ENCODE results near the gene SLC35F6. TPM values are rescaled to one million over a fixed set of nuclear protein-coding genes. Genes with fewer than 3 reads are reported as not detected.

The SLC35F6 gene
- polyA plus RNA-seq, 2 of the 4 experiments (the other 2 are of a cell fraction): 41.3 to 46.9 TPM

GRCh38 chr2:26722911-26723310 is 41.2 kb upstream of the SLC35F6 start:
- POLR2A ChIA-PET: no interaction called here
- Histone ChIP-seq H3K4me1 (peaks cover 85% of the 10 kb centered on the region), H3K4me2 (peak overlapping the region; percentile 78), H3K4me3 (no peak overlapping the region), H3K9me3 (no peaks in the 10 kb centered on the region), H3K27ac (peak overlapping the region; percentile 94)
- CTCF ChIA-PET: interaction anchor here (0.6 to 5.0 kb wide), 5 partner anchors 11 to 117 kb away, joined by 3 to 47 read pairs (median 14); no protein-coding TSS in a partner anchor
- DNase-seq (ENCODE audit: low read depth in 1 of 2, low spot score in 1 of 2) (no peak), FAIRE-seq (no peak), ATAC-seq (no peak)
- TF ChIP-seq HEYL (CRISPR knock-in tag; IDR thresholded peaks at IDR 0.05) (peak; percentile 21; the same call in 1 of the 2 replicates), JUNB (IDR thresholded peaks at IDR 0.05) (no peak)
- 89% methylated on average over 1 of the region's 1 CpG for WGBS (ENCODE audit: missing lambda C conversion rate)

- peak overlapping the region; percentile 94 for H3K27ac ChIP-seq
- peaks cover 85% of the 10 kb centered on the region for H3K4me1 ChIP-seq
- POLR2A ChIA-PET: interaction anchor here (1.2 to 1.5 kb wide), 2 partner anchors 8 to 27 kb away, joined by 3 to 4 read pairs; no protein-coding TSS in a partner anchor
- H3K9me3 ChIP-seq: no peaks in the 10 kb centered on the region
- TF ChIP-seq HEYL (CRISPR knock-in tag; IDR thresholded peaks at IDR 0.05): no peak
- TF ChIP-seq PBX3 (IDR thresholded peaks at IDR 0.05): no peak
- peak; percentile 64 for TF ChIP-seq ZFP36 (IDR thresholded peaks at IDR 0.05; ENCODE audit: borderline replicate concordance, partially characterized antibody)
- no peak overlapping the region for H3K4me3 ChIP-seq
- H3K4me2 ChIP-seq: peak overlapping the region; percentile 78
- WGBS (ENCODE audit: missing lambda C conversion rate): 89% methylated on average over 3 of the region's 3 CpGs
- no peak for FAIRE-seq
- ATAC-seq: no peak
- CTCF ChIA-PET: interaction anchor here (0.5 to 5.0 kb wide), 5 partner anchors 11 to 1360 kb away, joined by 3 to 47 read pairs (median 14); no protein-coding TSS in a partner anchor
- no peak for DNase-seq (ENCODE audit: low read depth in 1 of 2, low spot score in 1 of 2)
These were observed 40.6 kb upstream of the SLC35F6 start for GRCh38 chr2:26723475-26723874.

GRCh38 chr2:26723991-26724750 is 39.9 kb upstream of the SLC35F6 start:
- DNase-seq (ENCODE audit: low read depth in 1 of 2, low spot score in 1 of 2) (peak; percentile 89 to 98), FAIRE-seq (peak; percentile 78), ATAC-seq (peak; percentile 39 to 67)
- ChIA-PET POLR2A (interaction anchor here (0.5 to 1.5 kb wide), 3 partner anchors 9 to 95 kb away, joined by 3 to 4 read pairs (median 4); no protein-coding TSS in a partner anchor), CTCF (interaction anchor here (0.5 to 5.0 kb wide), 4 partner anchors 10 to 1361 kb away, joined by 5 to 47 read pairs (median 24); no protein-coding TSS in a partner anchor)
- H3K4me2 ChIP-seq: peak overlapping the region; percentile 78
- peak overlapping the region; percentile 94 for H3K27ac ChIP-seq
- H3K4me1 ChIP-seq: peaks cover 79% of the 10 kb centered on the region
- H3K9me3 ChIP-seq: no peaks in the 10 kb centered on the region
- WGBS (ENCODE audit: missing lambda C conversion rate): 12% methylated on average over 13 of the region's 14 CpGs
- H3K4me3 ChIP-seq: 0 out of 3 replicates have a peak overlapping the region, but pooled peaks have one; percentile 4
- TF ChIP-seq CBX2 (IDR thresholded peaks at IDR 0.05; ENCODE audit: borderline replicate concordance, low read depth) (no peak), ZC3H11A (IDR thresholded peaks at IDR 0.05) (no peak), CHD4 (IDR thresholded peaks at IDR 0.05; ENCODE audit: borderline replicate concordance) (0 out of 2 replicates have a peak, but pooled peaks have one; percentile 50), NR3C1 (IDR thresholded peaks at IDR 0.05) (no peak), ESRRA (IDR thresholded peaks at IDR 0.05; ENCODE audit: borderline replicate concordance, low read length) (peak; percentile 73; the same call in 1 of the 2 replicates), POLR2A (IDR thresholded peaks at IDR 0.05; ENCODE audit: low read length) (peak; percentile 27), KDM1A (IDR thresholded peaks at IDR 0.05; ENCODE audit: low read depth) (no peak), MAFK (IDR thresholded peaks at IDR 0.05; ENCODE audit: partially characterized antibody) (peak; percentile 98), KDM5A (IDR thresholded peaks at IDR 0.05) (no peak), ZSCAN20 (CRISPR knock-in tag; IDR thresholded peaks at IDR 0.05) (peak; percentile 65; the same call in 1 of the 2 replicates), HOXB13 (CRISPR knock-in tag; IDR thresholded peaks at IDR 0.05; ENCODE audit: low read depth) (peak; percentile 41; the same call in 1 of the 2 replicates), CBX8 (IDR thresholded peaks at IDR 0.05) (no peak), ELK1 (IDR thresholded peaks at IDR 0.05; ENCODE audit: low read depth, low read length) (no peak), GATA3 (IDR thresholded peaks at IDR 0.05; ENCODE audit: borderline replicate concordance) (peak; percentile 80), PBX3 (IDR thresholded peaks at IDR 0.05) (no peak; the same call in 1 of the 2 replicates), ATOH8 (CRISPR knock-in tag; IDR thresholded peaks at IDR 0.05; ENCODE audit: low read depth) (peak; percentile 69), JUNB (IDR thresholded peaks at IDR 0.05) (peak; percentile 83), MAX (IDR thresholded peaks at IDR 0.05) (peak; percentile 75), FOSL2 (IDR thresholded peaks at IDR 0.05) (peak; percentile 61), FOSL2 (CRISPR knock-in tag; IDR thresholded peaks at IDR 0.05) (peak; percentile 87), BCL3 (IDR thresholded peaks at IDR 0.05) (peak; percentile 74; the same call in 2 of the 3 replicates), SREBF2 (IDR thresholded peaks at IDR 0.05) (no peak), PHF8 (IDR thresholded peaks at IDR 0.05; ENCODE audit: borderline replicate concordance, low read depth) (no peak), EP300 (IDR thresholded peaks at IDR 0.05) (peak; percentile 92 to 96; a peak in 4 of 5 replicates), HEYL (CRISPR knock-in tag; IDR thresholded peaks at IDR 0.05) (no peak), MYC (IDR thresholded peaks at IDR 0.05; ENCODE audit: borderline replicate concordance, low read length) (peak; percentile 68; the same call in 1 of the 2 replicates)
